Trophoblast cell (in vitro differentiated cells and primary cell): ENCODE data around the gene DNAJC2.

ENCODE experiments used
- DNase-seq, 2 donors: peaks; one replicate each; pipeline ENCODE4 v3.0.0-alpha.2; 2016
- H2AFZ ChIP-seq: 2 replicates; pipeline ENCODE4 v1.6.1; 2013; ENCODE audit warnings: low read length, moderate library complexity, mild to moderate bottlenecking; ENCODE audit not compliant: insufficient read depth, poor library complexity
- H2AK5ac ChIP-seq: 2 replicates; pipeline ENCODE4 v1.6.1; 2013; ENCODE audit warnings: mild to moderate bottlenecking, low read length
- H2BK120ac ChIP-seq: 2 replicates; pipeline ENCODE4 v1.6.1; 2013; ENCODE audit warnings: low read length, mild to moderate bottlenecking, moderate library complexity; ENCODE audit not compliant: insufficient read depth, poor library complexity
- H2BK12ac ChIP-seq: 2 replicates; pipeline ENCODE4 v1.6.1; 2013; ENCODE audit warnings: mild to moderate bottlenecking, low read length, moderate library complexity
- H2BK5ac ChIP-seq: 2 replicates; pipeline ENCODE4 v1.6.1; 2013; ENCODE audit warnings: low read length, low read depth, moderate library complexity, mild to moderate bottlenecking; ENCODE audit not compliant: poor library complexity
- H3K14ac ChIP-seq: 2 replicates; pipeline ENCODE4 v1.6.1; 2013; ENCODE audit warnings: mild to moderate bottlenecking, low read length
- H3K18ac ChIP-seq: 2 replicates; pipeline ENCODE4 v1.6.1; 2013; ENCODE audit warnings: mild to moderate bottlenecking, low read length
- H3K23ac ChIP-seq: 2 replicates; pipeline ENCODE4 v1.6.1; 2013; ENCODE audit warnings: low read length
- H3K27ac ChIP-seq: 2 replicates; pipeline ENCODE4 v1.5.1; 2013; ENCODE audit warnings: low read depth, mild to moderate bottlenecking, inconsistent platforms, low read length, moderate library complexity
- H3K27me3 ChIP-seq: 2 replicates; pipeline ENCODE4 v1.6.1; 2013; ENCODE audit warnings: inconsistent platforms, mild to moderate bottlenecking, low read length, moderate library complexity; ENCODE audit not compliant: insufficient read depth
- H3K36me3 ChIP-seq, 2 experiments: 1 replicate in 1 of 2; 2 replicates in 1 of 2; pipeline ENCODE4 v1.6.1; 2013; ENCODE audit warnings: low read length in 2 of 2, mild to moderate bottlenecking in 2 of 2, moderate library complexity in 1 of 2; ENCODE audit not compliant: insufficient read depth in 2 of 2, control insufficient read depth in 1 of 2
- H3K4ac ChIP-seq: 2 replicates; pipeline ENCODE4 v1.6.1; 2013; ENCODE audit warnings: low read depth, mild to moderate bottlenecking, low read length, moderate library complexity
- H3K4me1 ChIP-seq, 2 experiments: 1 replicate in 1 of 2; 2 replicates in 1 of 2; pipeline ENCODE4 v1.6.1; 2013; ENCODE audit warnings: low read length in 2 of 2, mild to moderate bottlenecking in 2 of 2, moderate library complexity in 1 of 2; ENCODE audit not compliant: insufficient read depth in 2 of 2, control insufficient read depth in 1 of 2
- H3K4me2 ChIP-seq: 2 replicates; pipeline ENCODE4 v1.6.1; 2013; ENCODE audit warnings: inconsistent platforms, mild to moderate bottlenecking, low read length, moderate library complexity
- H3K4me3 ChIP-seq: 2 replicates; pipeline ENCODE4 v1.5.1; 2013; ENCODE audit warnings: mild to moderate bottlenecking, low read depth, low read length, inconsistent platforms
- H3K79me1 ChIP-seq: one replicate; pipeline ENCODE4 v1.6.1; 2013; ENCODE audit warnings: low read length
- H3K79me2 ChIP-seq: 2 replicates; pipeline ENCODE4 v1.6.1; 2013; ENCODE audit warnings: low read length, mild to moderate bottlenecking; ENCODE audit not compliant: control insufficient read depth, insufficient read depth, poor library complexity
- H3K9ac ChIP-seq: 2 replicates; pipeline ENCODE4 v1.6.1; 2013; ENCODE audit warnings: mild to moderate bottlenecking, low read length
- H3K9me3 ChIP-seq: 2 replicates; pipeline ENCODE4 v1.6.1; 2013; ENCODE audit warnings: low read depth, mild to moderate bottlenecking, control low read depth, inconsistent platforms, low read length; ENCODE audit not compliant: insufficient read depth
- H4K12ac ChIP-seq: 2 replicates; pipeline ENCODE4 v1.6.1; 2013; ENCODE audit warnings: low read depth, mild to moderate bottlenecking, low read length, moderate library complexity
- H4K8ac ChIP-seq: 2 replicates; pipeline ENCODE4 v1.6.1; 2013; ENCODE audit warnings: low read depth, mild to moderate bottlenecking, low read length, moderate library complexity
- H4K91ac ChIP-seq: one replicate; pipeline ENCODE4 v1.6.1; 2013; ENCODE audit warnings: low read depth, mild to moderate bottlenecking, low read length, moderate library complexity
- WGBS: extraction: QIAGEN DNeasy Blood & Tissue Kit; methylation state at CpG from one replicate; pipeline ENCODE4 v1.1.7; 2013; ENCODE audit warnings: missing lambda C conversion rate; ENCODE audit not compliant: insufficient read length, insufficient coverage; ENCODE audit errors: extremely low coverage; 5-methylcytosine and 5-hydroxymethylcytosine counted together

Gene DNAJC2

GRCh38 chr7:103316380-103316941 lies 28.1 kb downstream of the DNAJC2 start:
- Histone ChIP-seq H2AK5ac (no peak overlapping the region), H4K8ac (no peak overlapping the region), H3K14ac (no peak overlapping the region), H2BK120ac (no peak overlapping the region), H3K9ac (no peak overlapping the region), H3K79me1 (no peaks in the 10 kb centered on the region), H3K4me1 (no peaks in the 10 kb centered on the region), H2BK12ac (no peak overlapping the region), H3K4me2 (no peak overlapping the region), H4K91ac (no peak overlapping the region), H3K27me3 (no peaks in the 10 kb centered on the region), H3K27ac (no peak overlapping the region), H2AFZ (no peak overlapping the region), H3K36me3 (peaks cover 26 to 45% of the 10 kb centered on the region in 2 experiments), H3K4me3 (no peak overlapping the region), H3K9me3 (no peaks in the 10 kb centered on the region), H3K79me2 (no peaks in the 10 kb centered on the region), H2BK5ac (no peak overlapping the region), H3K18ac (no peak overlapping the region), H3K23ac (no peak overlapping the region), H4K12ac (no peak overlapping the region), H3K4ac (no peak overlapping the region)
- WGBS, result no CpG with 5 or more reads among the region's 2 CpGs
- DNase-seq, result no peak

- Histone ChIP-seq H4K8ac (no peak overlapping the region), H4K91ac (no peak overlapping the region), H3K4me2 (no peak overlapping the region), H3K9ac (no peak overlapping the region), H3K27me3 (no peaks in the 10 kb centered on the region), H2AK5ac (no peak overlapping the region), H3K18ac (no peak overlapping the region), H2AFZ (no peak overlapping the region), H3K4ac (no peak overlapping the region), H3K14ac (no peak overlapping the region), H2BK5ac (no peak overlapping the region), H4K12ac (no peak overlapping the region), H3K79me2 (no peaks in the 10 kb centered on the region), H3K4me1 (no peaks in the 10 kb centered on the region), H3K9me3 (no peaks in the 10 kb centered on the region), H3K79me1 (no peaks in the 10 kb centered on the region), H3K36me3 (peaks cover 15 to 37% of the 10 kb centered on the region in 2 experiments), H3K4me3 (no peak overlapping the region), H3K27ac (no peak overlapping the region), H3K23ac (no peak overlapping the region), H2BK12ac (no peak overlapping the region), H2BK120ac (no peak overlapping the region)
- no CpG with 5 or more reads among the region's 2 CpGs for WGBS
- no peak for DNase-seq
These were observed 29.7 kb downstream of the DNAJC2 start for GRCh38 chr7:103314852-103315251.

GRCh38 chr7:103307503-103308231 lies 36.9 kb downstream of the DNAJC2 start:
- Histone ChIP-seq H3K36me3 (peaks cover 17 to 23% of the 10 kb centered on the region in 2 experiments), H3K4me2 (no peak overlapping the region), H3K9me3 (no peaks in the 10 kb centered on the region), H3K9ac (no peak overlapping the region), H3K27ac (no peak overlapping the region), H4K8ac (no peak overlapping the region), H3K4me3 (no peak overlapping the region), H2BK120ac (no peak overlapping the region), H3K27me3 (no peaks in the 10 kb centered on the region), H3K18ac (no peak overlapping the region), H3K79me2 (no peaks in the 10 kb centered on the region), H3K14ac (no peak overlapping the region), H2AFZ (no peak overlapping the region), H4K12ac (no peak overlapping the region), H2BK5ac (no peak overlapping the region), H2AK5ac (no peak overlapping the region), H3K23ac (no peak overlapping the region), H3K4me1 (no peaks in the 10 kb centered on the region), H2BK12ac (no peak overlapping the region), H3K4ac (no peak overlapping the region), H3K79me1 (no peaks in the 10 kb centered on the region), H4K91ac (no peak overlapping the region)
- WGBS, result no CpG with 5 or more reads among the region's 3 CpGs
- no peak for DNase-seq

- H3K18ac ChIP-seq, result no peak overlapping the region
- no peak overlapping the region for H3K23ac ChIP-seq
- H3K79me2 ChIP-seq, result peaks cover 3% of the 10 kb centered on the region
- H3K4me3 ChIP-seq, result no peak overlapping the region
- H4K8ac ChIP-seq, result no peak overlapping the region
- no peak overlapping the region for H2BK5ac ChIP-seq
- H2BK120ac ChIP-seq, result no peak overlapping the region
- H3K27me3 ChIP-seq, result no peaks in the 10 kb centered on the region
- no peak overlapping the region for H3K14ac ChIP-seq
- WGBS, result no CpG with 5 or more reads among the region's 2 CpGs
- H3K4ac ChIP-seq, result no peak overlapping the region
- H3K36me3 ChIP-seq, result peaks cover 12 to 19% of the 10 kb centered on the region in 2 experiments
- no peak for DNase-seq
- H3K9me3 ChIP-seq, result no peaks in the 10 kb centered on the region
- no peak overlapping the region for H3K4me2 ChIP-seq
- H3K9ac ChIP-seq, result no peak overlapping the region
- no peak overlapping the region for H4K91ac ChIP-seq
- no peak overlapping the region for H2AK5ac ChIP-seq
- H3K79me1 ChIP-seq, result peaks cover 3% of the 10 kb centered on the region
- H4K12ac ChIP-seq, result no peak overlapping the region
- H3K4me1 ChIP-seq, result peaks cover 0 to 2% of the 10 kb centered on the region in 2 experiments
- H2BK12ac ChIP-seq, result no peak overlapping the region
- H2AFZ ChIP-seq, result no peak overlapping the region
- no peak overlapping the region for H3K27ac ChIP-seq
These were observed 43.1 kb downstream of the DNAJC2 start for GRCh38 chr7:103301441-103301840.
